Hepatocyte (in vitro differentiated cells): ENCODE measurements around the gene UBQLN4.

Experiments used
- EZH2phosphoT487 ChIP-seq: fragments of 200-600 bp; sonication (generic); IDR thresholded peaks from one replicate; pipeline ENCODE4 v1.6.1; 2018; ENCODE audit warnings: antibody characterized with exemption, mild to moderate bottlenecking, low read depth, moderate library complexity; ENCODE audit not compliant: unreplicated experiment, severe bottlenecking
- TF ChIP-seq, protein P1 (sequence below): fragments of 200-600 bp; sonication (generic); IDR thresholded peaks from 2 replicates; pipeline ENCODE4 v1.5.1; 2016; ENCODE audit warnings: antibody characterized with exemption, mild to moderate bottlenecking; ENCODE audit not compliant: poor library complexity

DNA sequence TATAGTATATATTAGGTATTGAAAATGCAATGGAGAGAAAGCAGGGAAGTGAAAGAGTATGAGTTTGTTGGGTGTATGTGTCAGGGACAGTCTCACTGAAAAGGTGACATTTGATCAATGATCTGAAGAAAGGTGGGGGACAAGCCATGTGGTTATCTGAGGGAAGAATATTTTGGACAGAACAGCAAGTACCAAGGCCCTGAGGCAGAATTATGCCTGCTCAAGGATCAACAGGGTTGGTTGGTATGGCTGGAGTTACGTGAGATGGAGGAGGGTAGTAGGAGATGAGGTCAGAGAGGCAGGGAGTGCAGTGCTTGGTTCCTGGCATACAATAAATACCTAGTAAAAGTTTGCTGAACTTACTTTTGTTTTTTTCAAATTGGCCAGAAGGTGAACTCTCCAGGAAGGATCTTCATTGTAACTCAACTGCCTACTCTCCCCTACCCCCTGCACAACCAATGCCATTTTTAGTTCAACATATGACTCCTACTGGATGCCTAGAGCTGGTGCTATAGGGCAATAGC is 2.8 kb upstream of the UBQLN4 start:
- TF ChIP-seq, protein P1, sequence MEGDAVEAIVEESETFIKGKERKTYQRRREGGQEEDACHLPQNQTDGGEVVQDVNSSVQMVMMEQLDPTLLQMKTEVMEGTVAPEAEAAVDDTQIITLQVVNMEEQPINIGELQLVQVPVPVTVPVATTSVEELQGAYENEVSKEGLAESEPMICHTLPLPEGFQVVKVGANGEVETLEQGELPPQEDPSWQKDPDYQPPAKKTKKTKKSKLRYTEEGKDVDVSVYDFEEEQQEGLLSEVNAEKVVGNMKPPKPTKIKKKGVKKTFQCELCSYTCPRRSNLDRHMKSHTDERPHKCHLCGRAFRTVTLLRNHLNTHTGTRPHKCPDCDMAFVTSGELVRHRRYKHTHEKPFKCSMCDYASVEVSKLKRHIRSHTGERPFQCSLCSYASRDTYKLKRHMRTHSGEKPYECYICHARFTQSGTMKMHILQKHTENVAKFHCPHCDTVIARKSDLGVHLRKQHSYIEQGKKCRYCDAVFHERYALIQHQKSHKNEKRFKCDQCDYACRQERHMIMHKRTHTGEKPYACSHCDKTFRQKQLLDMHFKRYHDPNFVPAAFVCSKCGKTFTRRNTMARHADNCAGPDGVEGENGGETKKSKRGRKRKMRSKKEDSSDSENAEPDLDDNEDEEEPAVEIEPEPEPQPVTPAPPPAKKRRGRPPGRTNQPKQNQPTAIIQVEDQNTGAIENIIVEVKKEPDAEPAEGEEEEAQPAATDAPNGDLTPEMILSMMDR = no peak
- no peak for TF ChIP-seq EZH2phosphoT487
